Germinal center (tissue), 1 donor: Measurements from ENCODE around the gene HYDIN.
"Not testable (repeated sequence)": the region's sequence is repeated elsewhere in the genome, so short reads cannot be mapped to it uniquely, and the experiment has no call there.

Source experiments
- DNase-seq: peaks from one replicate; pipeline ENCODE4 v3.0.0; 2012; ENCODE audit warnings: mixed read lengths, low spot score

The HYDIN gene

DNA sequence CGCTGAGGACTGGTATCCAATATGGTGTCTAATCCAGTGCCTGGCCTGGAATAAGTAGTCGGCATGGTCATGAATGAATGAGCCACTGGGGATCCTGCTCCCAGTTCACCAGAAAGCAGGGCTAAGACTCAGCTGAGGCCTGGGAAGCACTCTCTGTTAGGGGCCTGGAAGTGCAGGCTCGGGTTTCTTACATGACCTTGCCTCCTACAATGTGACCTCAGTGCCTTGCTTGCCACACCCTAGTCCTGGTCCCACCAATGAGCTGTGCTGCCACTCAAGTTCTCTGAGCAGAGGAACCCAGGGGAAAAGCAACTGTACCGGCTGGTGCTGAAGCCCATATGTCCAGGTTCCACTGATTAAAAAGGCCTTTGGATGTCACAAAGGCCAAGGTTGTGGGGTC is 238.0 kb downstream of the HYDIN start:
- DNase-seq, result not testable (repeated sequence)

- not testable (repeated sequence) for DNase-seq
Measured at GRCh38 chr16:70987019-70987715, 243.4 kb downstream of the HYDIN start.

- DNase-seq, result not testable (repeated sequence)
Measured at GRCh38 chr16:70984675-70985074, 245.8 kb downstream of the HYDIN start.

- not testable (repeated sequence) for DNase-seq
Measured at GRCh38 chr16:70968332-70968731, 262.2 kb downstream of the HYDIN start.

GRCh38 chr16:70960169-70960568 is 270.4 kb downstream of the HYDIN start:
- not testable (repeated sequence) for DNase-seq

DNA sequence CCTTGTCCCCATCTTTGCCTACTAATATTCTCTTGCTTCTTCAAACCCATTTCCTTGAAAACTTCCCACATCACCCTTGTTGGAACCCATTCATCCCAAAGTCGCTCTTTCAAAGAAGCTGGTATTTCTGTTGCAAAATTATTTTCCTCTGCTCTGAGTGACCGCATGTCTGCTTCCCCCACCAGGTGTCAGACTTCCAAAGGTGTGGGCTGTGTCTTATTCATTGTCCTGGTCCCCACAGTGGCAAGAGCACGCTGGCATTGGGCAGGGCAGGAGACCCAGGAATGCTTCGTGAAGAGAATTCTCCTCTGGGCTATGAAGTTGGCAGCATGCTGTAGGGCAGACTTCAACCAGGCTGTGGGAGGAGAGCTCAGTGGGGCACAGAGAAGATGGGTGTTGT is 275.6 kb downstream of the HYDIN start:
- not testable (repeated sequence) for DNase-seq

DNA sequence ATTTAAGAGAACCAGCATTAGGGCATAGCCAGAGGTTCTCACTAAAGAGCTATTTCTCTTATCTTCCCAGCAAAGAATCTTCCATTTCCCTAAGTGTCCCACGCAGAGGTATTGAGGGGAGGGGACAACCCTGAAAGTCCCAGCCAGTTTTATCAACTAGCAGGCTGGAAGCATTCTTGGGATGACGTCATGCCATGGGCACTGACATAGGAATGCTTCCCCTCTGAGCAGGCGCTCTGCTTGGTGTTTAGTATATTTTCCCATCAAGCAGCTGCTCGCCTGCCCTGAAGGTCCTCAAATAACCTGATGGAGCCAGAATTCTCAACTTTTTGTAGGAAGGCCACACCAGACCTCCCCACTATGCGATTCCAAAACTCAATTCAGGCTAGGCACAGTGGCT is 276.7 kb downstream of the HYDIN start:
- DNase-seq, result not testable (repeated sequence)

DNA sequence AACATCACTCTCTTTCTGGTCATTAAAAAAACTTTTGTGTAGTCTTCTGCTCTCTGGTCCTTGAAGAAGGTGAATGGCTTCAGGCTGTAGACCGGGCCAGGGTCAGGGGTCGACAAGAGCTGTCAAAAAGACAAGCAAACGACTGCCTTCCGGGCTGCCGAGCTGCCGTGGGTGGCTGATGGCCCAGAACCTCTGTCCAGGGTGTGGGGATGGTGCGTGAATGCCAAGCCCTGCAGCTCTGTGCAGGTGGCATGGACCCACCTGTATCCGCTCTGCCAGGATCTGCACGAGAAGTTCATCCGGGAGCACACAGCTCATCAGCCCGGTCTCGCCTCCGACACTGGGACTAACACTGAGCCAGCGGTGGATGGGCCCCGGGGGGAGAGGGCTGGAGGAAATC is 287.0 kb downstream of the HYDIN start:
- DNase-seq, result not testable (repeated sequence)

DNA sequence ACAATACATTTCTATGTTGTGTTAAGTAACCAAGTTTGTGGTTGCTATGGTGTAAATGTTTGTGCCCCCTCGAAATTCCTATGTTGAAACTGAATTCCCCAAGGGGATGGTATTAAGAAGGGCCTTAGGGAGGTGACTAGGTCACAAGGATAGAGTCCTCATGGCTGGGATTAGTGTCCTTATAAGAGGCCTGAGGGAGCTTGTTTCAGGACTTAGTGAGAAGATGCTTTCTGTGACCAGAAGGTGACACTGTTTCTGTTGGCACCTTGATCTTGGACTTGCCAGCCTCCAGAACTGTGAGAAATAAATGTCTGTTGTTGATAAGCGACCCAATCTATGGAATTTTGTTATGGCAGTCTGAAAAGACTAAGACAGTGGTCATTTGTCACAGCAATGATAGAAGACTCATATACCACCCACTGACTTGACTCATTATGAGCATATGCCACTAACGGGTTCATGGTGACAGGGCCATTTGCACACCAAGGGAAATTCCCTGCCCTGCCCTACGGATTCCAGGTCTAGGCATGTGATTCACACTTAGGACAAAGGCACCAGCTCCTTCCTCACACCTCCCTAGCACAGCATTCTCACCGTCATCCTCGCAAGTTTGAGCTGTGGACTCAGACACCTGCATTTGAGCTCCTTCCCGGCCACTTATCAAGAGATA is 290.7 kb downstream of the HYDIN start:
- DNase-seq, result not testable (repeated sequence)

- DNase-seq, result not testable (repeated sequence)
Measured at GRCh38 chr16:70936781-70937525, 293.6 kb downstream of the HYDIN start.

- DNase-seq, result not testable (repeated sequence)
Measured at GRCh38 chr16:70935325-70935724, 295.2 kb downstream of the HYDIN start.

DNA sequence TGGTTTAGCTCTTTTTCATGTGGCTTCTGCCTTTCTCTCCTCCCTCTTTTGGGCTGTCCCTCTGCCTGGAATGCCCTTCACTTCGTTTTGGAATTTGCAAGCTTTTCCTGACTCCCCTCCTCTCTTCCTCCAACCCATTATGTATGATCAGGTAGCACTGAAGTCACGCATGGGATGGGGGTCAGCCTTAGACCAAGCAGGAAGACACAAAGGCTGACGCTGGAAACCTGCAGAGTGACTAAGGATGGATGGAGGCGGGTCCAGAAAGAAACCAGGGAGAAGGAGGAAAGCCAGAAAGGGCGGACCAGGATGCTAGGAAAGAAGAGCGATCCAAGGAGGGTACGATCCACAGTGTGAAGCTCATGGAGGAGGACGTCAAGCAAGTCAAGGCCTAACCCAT is 296.8 kb downstream of the HYDIN start:
- DNase-seq, result not testable (repeated sequence)

DNA sequence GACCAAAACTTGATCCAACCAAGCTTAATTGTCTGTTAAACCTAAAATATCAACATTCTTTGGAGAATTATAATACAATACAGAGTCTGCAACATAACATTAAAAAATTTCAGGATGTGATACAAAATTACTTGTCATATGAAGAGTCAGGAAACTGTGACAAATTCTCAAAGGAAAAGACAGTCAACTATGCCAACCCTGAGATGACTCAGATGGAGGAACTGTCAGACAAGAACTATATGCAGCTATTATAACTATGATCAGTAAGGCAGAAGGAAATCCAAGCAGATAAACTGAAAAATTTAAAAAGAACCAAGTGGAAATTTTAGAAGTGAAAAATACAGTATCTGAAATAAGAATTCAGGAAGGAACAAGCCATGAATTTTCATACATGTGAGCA is 299.8 kb downstream of the HYDIN start:
- DNase-seq, result not testable (repeated sequence)

- DNase-seq, result not testable (repeated sequence)
Measured at GRCh38 chr16:70922164-70922563, 308.4 kb downstream of the HYDIN start.

GRCh38 chr16:70920661-70921060 is 309.9 kb downstream of the HYDIN start:
- not testable (repeated sequence) for DNase-seq

DNA sequence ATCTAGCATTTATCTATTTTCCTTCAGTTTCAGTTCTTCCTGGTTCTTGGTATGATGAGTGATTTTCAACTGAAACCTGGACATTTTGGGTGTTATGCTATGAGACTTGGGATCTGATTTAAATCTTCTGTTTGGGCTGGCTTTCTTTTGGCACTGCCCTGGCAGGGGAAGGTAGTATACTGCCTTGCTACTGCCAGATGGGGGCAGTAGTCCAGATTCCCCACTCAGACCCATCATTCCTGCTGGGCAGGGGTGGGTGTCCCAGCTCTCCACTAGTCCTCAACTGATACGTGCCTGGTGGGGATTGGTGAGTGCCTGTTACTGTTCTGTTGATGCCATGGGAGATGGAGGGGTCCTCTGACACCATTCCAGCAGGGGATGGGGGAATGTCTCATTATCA is 342.3 kb downstream of the HYDIN start:
- not testable (repeated sequence) for DNase-seq

GRCh38 chr16:70884652-70885051 is 345.9 kb downstream of the HYDIN start:
- not testable (repeated sequence) for DNase-seq

- not testable (repeated sequence) for DNase-seq
Measured at GRCh38 chr16:70882311-70882710, 348.2 kb downstream of the HYDIN start.

- not testable (repeated sequence) for DNase-seq
Measured at GRCh38 chr16:70877895-70878294, 352.6 kb downstream of the HYDIN start.

GRCh38 chr16:70876442-70876841 is 354.1 kb downstream of the HYDIN start:
- not testable (repeated sequence) for DNase-seq

GRCh38 chr16:70864698-70865097 is 365.8 kb downstream of the HYDIN start:
- DNase-seq, result not testable (repeated sequence)

- DNase-seq, result not testable (repeated sequence)
Measured at GRCh38 chr16:70861996-70862395, 368.5 kb downstream of the HYDIN start.

GRCh38 chr16:70851299-70851698 is 379.2 kb downstream of the HYDIN start:
- not testable (repeated sequence) for DNase-seq
